ENCODE data around the gene TAOK1.

DNA sequence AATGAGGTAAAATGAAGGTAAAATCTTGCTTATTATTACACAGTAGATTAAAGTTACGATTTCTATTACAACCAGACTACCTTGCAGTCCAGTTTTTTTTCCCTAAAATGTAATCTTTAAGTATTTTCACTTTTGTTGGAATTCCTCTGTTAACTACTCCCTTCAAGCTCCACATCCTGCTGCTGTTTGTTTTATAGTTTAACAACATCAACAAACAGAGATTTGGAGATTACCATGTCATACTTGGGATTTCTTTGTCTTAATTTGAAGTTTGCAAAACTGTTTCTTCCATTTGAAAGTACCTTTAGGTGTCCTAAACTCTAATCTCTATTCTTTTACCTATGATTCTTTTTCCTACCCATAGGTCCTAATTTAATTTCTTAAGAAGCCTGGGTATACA, 93.3 kb downstream of the TAOK1 start:
- TF ChIP-seq CTCF (IDR thresholded peaks at IDR 0.05 in 2 of 3, conservative IDR thresholded peaks at IDR 0.05 in 1 of 3; ENCODE audit: borderline replicate concordance in 1 of 3, insufficient read depth in 1 of 3, low read depth in 2 of 3, low read length in 2 of 3) = no peak
- TF ChIP-seq ELF1 (IDR thresholded peaks at IDR 0.05; ENCODE audit: borderline replicate concordance, low read depth) = no peak
- TF ChIP-seq RAD21 (IDR thresholded peaks at IDR 0.05; ENCODE audit: low read depth) = no peak
- TF ChIP-seq POLR2A (IDR thresholded peaks at IDR 0.05; ENCODE audit: borderline replicate concordance, extremely low read depth, insufficient read depth, insufficient read length) = no peak
- no peak for TF ChIP-seq EZH2phosphoT487 (IDR thresholded peaks at IDR 0.05; ENCODE audit: borderline replicate concordance)
- no peak for TF ChIP-seq EZH2 (IDR thresholded peaks at IDR 0.05)
- no peak for TF ChIP-seq CBX3 (IDR thresholded peaks at IDR 0.05; ENCODE audit: low read depth)

Measured in HCT116 (cell line).